T-helper 22 cell (primary cell): ENCODE data around the gene TM9SF2.

Experiments
- DNase-seq: peaks from one replicate; pipeline ENCODE4 v3.0.0-alpha.2; 2020; ENCODE audit warnings: low read depth

The TM9SF2 gene

GRCh38 chr13:99495466-99496183 is 5.6 kb upstream of the TM9SF2 start:
- DNase-seq = no peak

GRCh38 chr13:99496184-99497142 is 4.8 kb upstream of the TM9SF2 start:
- DNase-seq = peak; percentile 63

- DNase-seq = peak; percentile 97
These were observed 2.8 kb upstream of the TM9SF2 start for GRCh38 chr13:99498171-99499161.

- DNase-seq = no peak
These were observed 461 bp upstream of the TM9SF2 start for GRCh38 chr13:99500839-99501183.

DNA sequence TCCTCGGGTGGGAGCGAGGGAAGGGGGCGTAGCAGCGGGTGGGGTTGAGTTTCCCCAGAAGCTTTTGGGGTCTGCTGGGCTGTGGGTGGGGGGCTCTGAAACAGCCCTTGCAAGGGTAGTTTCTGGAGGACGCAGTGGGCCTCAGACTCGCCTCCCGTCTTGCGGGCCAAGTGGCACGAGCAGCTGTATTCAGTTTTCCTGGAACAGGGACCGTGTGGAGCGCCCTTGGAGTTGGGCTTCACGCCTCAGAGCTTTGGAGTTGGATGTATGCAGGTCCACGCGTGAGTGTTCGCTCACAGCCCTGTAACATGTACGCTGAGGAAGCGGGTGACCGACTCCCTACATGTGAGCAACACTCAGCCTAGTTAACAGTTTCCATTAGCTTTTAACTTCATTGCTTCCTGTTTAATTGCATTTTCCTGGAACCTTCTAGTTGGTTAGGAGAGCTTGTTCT is 603 bp downstream of the TM9SF2 start:
- DNase-seq = no peak

DNA sequence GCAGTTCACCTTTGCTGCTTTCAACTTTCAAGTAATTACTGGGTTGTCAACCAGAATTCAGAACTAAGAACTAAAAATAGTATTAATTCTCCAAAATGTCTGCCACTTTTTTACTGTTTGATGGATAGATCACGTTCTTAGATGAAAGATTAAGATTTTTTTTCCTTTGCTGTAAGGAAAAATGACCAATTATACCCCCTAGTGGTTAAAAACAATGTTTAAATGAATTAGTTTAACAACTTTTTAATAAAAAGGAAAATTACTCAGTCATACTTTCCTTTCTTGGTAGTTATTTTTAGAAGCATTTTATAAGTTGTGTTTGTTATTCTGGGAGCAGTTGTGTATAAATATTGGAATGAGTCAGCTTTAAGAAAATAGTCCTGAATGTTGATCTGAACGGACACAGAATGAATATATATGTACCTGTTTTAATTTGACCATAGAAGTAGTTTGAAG is 4.6 kb downstream of the TM9SF2 start:
- DNase-seq = no peak

GRCh38 chr13:99506634-99507033 is 5.4 kb downstream of the TM9SF2 start:
- DNase-seq = no peak

- no peak for DNase-seq
These were observed 5.8 kb downstream of the TM9SF2 start for GRCh38 chr13:99507054-99507453.

DNA sequence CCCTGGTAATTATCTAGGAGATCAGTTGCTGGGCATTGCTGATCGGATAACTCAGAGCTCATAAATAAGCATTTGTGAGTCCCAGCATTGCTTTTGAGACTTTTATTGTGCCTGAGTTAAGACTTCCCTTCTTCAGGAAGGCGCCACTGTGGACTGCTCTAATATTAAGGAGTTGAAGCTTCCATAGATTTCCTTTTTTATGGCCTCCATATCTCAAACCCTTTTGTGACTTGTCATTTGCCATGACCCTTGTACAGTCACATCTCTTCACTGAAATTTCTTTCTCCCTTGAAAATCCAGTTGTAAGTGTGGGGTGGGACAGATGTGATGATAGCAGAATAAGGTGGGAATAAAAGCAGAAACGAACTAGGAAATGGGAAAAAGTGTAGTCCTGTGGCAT is 6.3 kb downstream of the TM9SF2 start:
- DNase-seq = no peak

DNA sequence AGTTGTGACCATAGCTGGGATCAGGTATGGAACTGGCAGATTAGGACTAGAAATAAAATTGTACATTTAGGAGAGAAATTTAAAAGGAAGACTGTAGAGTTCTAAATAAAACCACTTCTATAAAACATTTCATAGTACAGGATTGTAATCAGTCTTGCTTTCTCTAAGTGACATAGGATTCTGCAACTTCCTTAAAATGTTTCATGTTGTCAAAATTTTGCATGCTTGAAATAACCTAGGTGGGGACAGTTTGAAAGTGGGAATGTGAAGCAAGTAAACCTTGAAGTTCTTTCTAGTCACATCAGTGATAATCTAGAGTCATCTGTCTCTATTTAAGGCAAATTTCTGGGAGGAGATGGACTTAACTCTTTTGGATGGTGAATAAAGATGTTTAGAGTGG is 6.7 kb downstream of the TM9SF2 start:
- no peak for DNase-seq

GRCh38 chr13:99509479-99509878 is 8.2 kb downstream of the TM9SF2 start:
- DNase-seq = no peak

- no peak for DNase-seq
These were observed 13.5 kb downstream of the TM9SF2 start for GRCh38 chr13:99514801-99515200.

GRCh38 chr13:99516153-99516929 is 15.1 kb downstream of the TM9SF2 start:
- DNase-seq = no peak

DNA sequence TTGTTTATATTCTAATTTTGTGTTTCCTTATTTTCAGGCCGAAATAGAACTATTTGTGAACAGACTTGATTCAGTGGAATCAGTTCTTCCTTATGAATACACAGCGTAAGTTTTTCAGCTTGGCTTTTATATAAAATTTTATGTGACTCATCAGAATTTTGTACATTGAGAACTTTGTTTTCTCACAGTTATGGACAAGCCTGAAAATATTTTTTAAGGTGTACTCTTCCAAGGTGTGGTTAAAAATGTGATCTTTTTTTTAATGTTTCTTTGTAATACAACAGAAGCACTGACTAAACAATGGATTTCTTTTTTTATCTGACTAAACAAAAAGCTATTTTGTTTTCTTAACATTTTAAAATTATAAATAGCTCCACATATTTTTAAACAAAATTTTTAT is 16.3 kb downstream of the TM9SF2 start:
- DNase-seq = no peak

- no peak for DNase-seq
These were observed 16.7 kb downstream of the TM9SF2 start for GRCh38 chr13:99517984-99518383.

- DNase-seq = no peak
These were observed 21.0 kb downstream of the TM9SF2 start for GRCh38 chr13:99522298-99522697.

GRCh38 chr13:99523838-99524237 is 22.6 kb downstream of the TM9SF2 start:
- no peak for DNase-seq

GRCh38 chr13:99525967-99526366 is 24.7 kb downstream of the TM9SF2 start:
- DNase-seq = no peak

GRCh38 chr13:99526549-99526948 is 25.3 kb downstream of the TM9SF2 start:
- no peak for DNase-seq

GRCh38 chr13:99527301-99527700 is 26.0 kb downstream of the TM9SF2 start:
- peak; percentile 5 for DNase-seq

DNA sequence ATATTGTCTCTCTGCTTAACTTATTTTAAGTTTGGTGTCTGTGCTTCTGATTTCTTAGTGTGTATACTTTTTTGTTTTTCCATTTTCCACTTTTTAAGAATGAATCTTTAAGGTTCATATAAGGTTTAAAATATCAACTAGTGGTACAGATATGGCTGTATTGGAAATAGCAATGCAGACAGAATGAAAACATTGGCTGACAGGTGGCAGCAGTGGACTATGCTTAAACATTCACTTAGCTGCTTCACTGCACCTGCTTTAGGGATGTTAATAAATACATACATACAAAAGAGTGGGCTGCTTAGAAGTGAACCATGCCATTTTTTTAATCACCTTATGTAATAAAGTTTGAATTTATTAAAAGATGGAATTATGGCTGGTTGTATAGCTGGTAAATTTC is 27.3 kb downstream of the TM9SF2 start:
- no peak for DNase-seq
